NT2/D1 (cell line): ENCODE results near the gene C6orf15.

Experiments
- SUZ12 ChIP-seq: IDR thresholded peaks from 2 replicates; pipeline ENCODE4 v1.6.1; 2011; ENCODE audit not compliant: insufficient read length, insufficient read depth; ENCODE audit errors: extremely low read depth
- ZNF274 ChIP-seq: IDR thresholded peaks from 2 replicates; pipeline ENCODE4 v1.6.1; 2011; ENCODE audit warnings: mild to moderate bottlenecking, low read depth, low read length

DNA sequence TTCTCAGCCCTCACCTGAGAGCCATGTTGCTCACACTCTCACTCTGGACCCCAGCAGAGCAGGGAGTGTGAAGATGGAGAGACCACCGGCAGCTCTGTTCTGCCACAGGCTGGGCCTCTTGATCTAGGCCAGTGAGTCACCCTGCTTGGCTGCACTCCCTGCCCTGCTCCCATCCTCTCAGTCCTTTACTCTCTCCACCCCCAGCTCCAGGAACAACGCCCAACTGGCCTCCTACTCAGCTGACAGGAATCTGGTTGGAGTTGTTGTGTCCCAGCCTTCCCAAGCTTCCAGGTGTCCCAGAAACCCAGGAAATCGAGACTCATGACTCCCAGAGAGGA lies 2.1 kb upstream of the C6orf15 start, which contains the start of gene PSORS1C1:
- TF ChIP-seq SUZ12 (no peak), ZNF274 (no peak)
